Lung (tissue), 12 donors: ENCODE measurements around the gene CHD6. TPM values are rescaled to one million over a fixed set of nuclear protein-coding genes. Genes with fewer than 3 reads are reported as not detected.

Experiments used
- ATAC-seq: fragments of 200-7000 bp; cut with Tn5 transposase; one replicate; pipeline ENCODE4 v1.9.1; 2020; ENCODE audit warnings: moderate number of reproducible peaks; ENCODE audit not compliant: insufficient read depth, low FRiP score
- DNase-seq, 3 donors: peaks; one replicate each; pipeline ENCODE4 v3.0.0-alpha.2; 2013 to 2017
- H3K27ac ChIP-seq, 2 donors: one replicate each; pipeline ENCODE4 v1.5.1; 2013; ENCODE audit warnings: mild to moderate bottlenecking in 2 of 2, moderate library complexity in 2 of 2, control low read depth in 1 of 2, inconsistent platforms in 1 of 2, low read depth in 1 of 2, low read length in 1 of 2
- H3K27me3 ChIP-seq, 3 donors: one replicate each; pipeline ENCODE4 v1.5.1; 2013; ENCODE audit warnings: low read length in 2 of 3; ENCODE audit not compliant: control insufficient read depth in 3 of 3, insufficient read depth in 3 of 3
- H3K36me3 ChIP-seq, 4 donors: one replicate each; pipeline ENCODE4 v1.5.1; 2013; ENCODE audit warnings: low read length in 4 of 4, mild to moderate bottlenecking in 1 of 4, moderate library complexity in 1 of 4; ENCODE audit not compliant: control insufficient read depth in 4 of 4, insufficient read depth in 4 of 4
- H3K4me1 ChIP-seq, 5 donors: one replicate each; pipeline ENCODE4 v1.5.1; 2013; ENCODE audit warnings: low read length in 5 of 5, mild to moderate bottlenecking in 2 of 5, moderate library complexity in 1 of 5; ENCODE audit not compliant: control insufficient read depth in 5 of 5, insufficient read depth in 5 of 5
- H3K4me3 ChIP-seq: one replicate; pipeline ENCODE4 v1.5.1; 2013; ENCODE audit warnings: mild to moderate bottlenecking, control low read depth, moderate library complexity
- H3K9ac ChIP-seq, 2 donors: one replicate each; pipeline ENCODE4 v1.5.1; 2013; ENCODE audit warnings: low read length in 2 of 2, control low read depth in 1 of 2; ENCODE audit not compliant: insufficient read depth in 1 of 2
- H3K9me3 ChIP-seq, 4 donors: one replicate each; pipeline ENCODE4 v1.5.1; 2013; ENCODE audit warnings: low read length in 3 of 4, mild to moderate bottlenecking in 1 of 4, moderate library complexity in 1 of 4; ENCODE audit not compliant: control insufficient read depth in 4 of 4, insufficient read depth in 3 of 4
- CTCF ChIP-seq: IDR thresholded peaks from 2 replicates; pipeline ENCODE4 v1.5.1; 2012; ENCODE audit warnings: mild to moderate bottlenecking; ENCODE audit errors: control extremely low read depth, extremely low read depth
- WGBS, 2 donors: extraction: QIAGEN DNeasy Blood & Tissue Kit; methylation state at CpG; one replicate each; pipeline ENCODE4 v1.1.7; 2013; 5-methylcytosine and 5-hydroxymethylcytosine counted together
- polyA plus RNA-seq, 2 donors: library from polyadenylated mRNA; stranded (reverse); fragments of 200-250 nt; gene quantifications; one replicate each; pipeline ENCODE4 v1.2.1, GENCODE V29; 2013
- total RNA-seq, 2 donors: library from RNA; depleted of rRNA in 1 of 2; stranded (reverse); fragments of >200 nt in 1 of 2; gene quantifications; one replicate each; pipeline ENCODE4 v1.2.1, GENCODE V29; 2014 to 2021
- donor health status: control.
- donor health status: control.
- donor health status: Bipolar disorder and iron deficiency.
- donor health status: healthy.
- donor health status: DM: yes; HTN: yes; CAD: no.

Gene CHD6
- total and polyA plus RNA-seq, 4 donors: 5.0 to 95.3 (median 21.0) TPM

- no peak for ATAC-seq
- Histone ChIP-seq H3K4me1 (peaks cover 0 to 2% (median 0%) of the 10 kb centered on the region in 5 donors), H3K9me3 (peaks cover 0 to 23% (median 7%) of the 10 kb centered on the region in 4 donors), H3K36me3 (peaks cover 0 to 8% (median 5%) of the 10 kb centered on the region in 4 donors), H3K9ac (no peak overlapping the region), H3K27me3 (no peaks in the 10 kb centered on the region), H3K27ac (no peak overlapping the region), H3K4me3 (no peak overlapping the region)
- WGBS, 2 donors: 66 to 79% methylated on average over 3 of the region's 3 CpGs
- DNase-seq: no peak
- TF ChIP-seq CTCF: no peak
Observed at GRCh38 chr20:41592516-41593216, 25.5 kb downstream of the CHD6 start.

GRCh38 chr20:41587956-41588355 lies 30.2 kb downstream of the CHD6 start:
- Histone ChIP-seq H3K27ac (peak overlapping the region in 1 of 2 donors; percentile 45), H3K9me3 (peaks cover 0 to 13% (median 2%) of the 10 kb centered on the region in 4 donors), H3K27me3 (no peaks in the 10 kb centered on the region), H3K9ac (no peak overlapping the region), H3K36me3 (peaks cover 0 to 6% (median 3%) of the 10 kb centered on the region in 4 donors), H3K4me1 (peaks cover 0 to 2% (median 0%) of the 10 kb centered on the region in 5 donors), H3K4me3 (no peak overlapping the region)
- 92 to 98% methylated on average over 3 of the region's 3 CpGs for WGBS, 2 donors
- TF ChIP-seq CTCF: no peak
- DNase-seq (no peak), ATAC-seq (no peak)

- peaks cover 0 to 2% (median 0%) of the 10 kb centered on the region in 5 donors for H3K4me1 ChIP-seq
- peaks cover 0 to 13% (median 2%) of the 10 kb centered on the region in 4 donors for H3K9me3 ChIP-seq
- H3K27me3 ChIP-seq: no peaks in the 10 kb centered on the region
- ATAC-seq (no peak), DNase-seq (no peak)
- 94 to 98% methylated on average over 2 of the region's 2 CpGs for WGBS, 2 donors
- peaks cover 0 to 6% (median 3%) of the 10 kb centered on the region in 4 donors for H3K36me3 ChIP-seq
- H3K9ac ChIP-seq: no peak overlapping the region
- TF ChIP-seq CTCF: no peak
- H3K4me3 ChIP-seq: no peak overlapping the region
- peak overlapping the region in 1 of 2 donors; percentile 45 for H3K27ac ChIP-seq
Observed at GRCh38 chr20:41587523-41587922, 30.7 kb downstream of the CHD6 start.
